HG02759 (cell line): ENCODE measurements around the gene CYP3A4.
"Not testable (repeated sequence)": the region's sequence is repeated elsewhere in the genome, so short reads cannot be mapped to it uniquely, and the experiment has no call there.

Experiments
- ATAC-seq: cut with Tn5 transposase; IDR thresholded peaks from one replicate; pipeline ENCODE4 v1.9.1; 2021; ENCODE audit warnings: mild to moderate bottlenecking, moderate library complexity; ENCODE audit not compliant: unreplicated experiment

The CYP3A4 gene

GRCh38 chr7:99762680-99763327, 21.2 kb downstream of the CYP3A4 start:
- no peak for ATAC-seq

- no peak for ATAC-seq
Observed at GRCh38 chr7:99755085-99755484, 28.9 kb downstream of the CYP3A4 start.

GRCh38 chr7:99752356-99752755, 31.6 kb downstream of the CYP3A4 start:
- no peak for ATAC-seq

GRCh38 chr7:99751322-99752052, 32.5 kb downstream of the CYP3A4 start:
- ATAC-seq = not testable (repeated sequence)

GRCh38 chr7:99748846-99749579, 35.0 kb downstream of the CYP3A4 start:
- ATAC-seq = no peak

- not testable (repeated sequence) for ATAC-seq
Observed at GRCh38 chr7:99746915-99747314, 37.1 kb downstream of the CYP3A4 start.

- ATAC-seq = not testable (repeated sequence)
Observed at GRCh38 chr7:99745395-99745794, 38.6 kb downstream of the CYP3A4 start.

GRCh38 chr7:99742737-99743394, 41.1 kb downstream of the CYP3A4 start:
- no peak for ATAC-seq

GRCh38 chr7:99741441-99741795, 42.6 kb downstream of the CYP3A4 start:
- ATAC-seq = no peak

- no peak for ATAC-seq
Observed at GRCh38 chr7:99740573-99741440, 43.2 kb downstream of the CYP3A4 start.

GRCh38 chr7:99739699-99740572, 44.0 kb downstream of the CYP3A4 start:
- no peak for ATAC-seq

GRCh38 chr7:99737726-99738125, 46.3 kb downstream of the CYP3A4 start:
- ATAC-seq = no peak

GRCh38 chr7:99736667-99737066, 47.3 kb downstream of the CYP3A4 start:
- not testable (repeated sequence) for ATAC-seq

GRCh38 chr7:99734987-99735386, 49.0 kb downstream of the CYP3A4 start, which contains the start of gene CYP3A7:
CYP3A7 (minus strand) TSS chr7:99735196; CDS start chr7:99735093, 103 bp downstream.
- no peak for ATAC-seq

- ATAC-seq = no peak
Observed at GRCh38 chr7:99733448-99733847, 50.5 kb downstream of the CYP3A4 start.

- ATAC-seq = no peak
Observed at GRCh38 chr7:99733003-99733402, 51.0 kb downstream of the CYP3A4 start.

GRCh38 chr7:99731638-99732374, 52.2 kb downstream of the CYP3A4 start:
- no peak for ATAC-seq

GRCh38 chr7:99730992-99731391, 53.0 kb downstream of the CYP3A4 start:
- no peak for ATAC-seq
